HG03095 (cell line): Measurements from ENCODE around the gene SPI1.
A peak's percentile ranks its signal among the peaks of the same experiment; 100 is the strongest.

Source experiments
- ATAC-seq: cut with Tn5 transposase; IDR thresholded peaks from one replicate; pipeline ENCODE4 v1.9.1; 2021; ENCODE audit warnings: moderate library complexity; ENCODE audit not compliant: unreplicated experiment

The SPI1 gene

DNA sequence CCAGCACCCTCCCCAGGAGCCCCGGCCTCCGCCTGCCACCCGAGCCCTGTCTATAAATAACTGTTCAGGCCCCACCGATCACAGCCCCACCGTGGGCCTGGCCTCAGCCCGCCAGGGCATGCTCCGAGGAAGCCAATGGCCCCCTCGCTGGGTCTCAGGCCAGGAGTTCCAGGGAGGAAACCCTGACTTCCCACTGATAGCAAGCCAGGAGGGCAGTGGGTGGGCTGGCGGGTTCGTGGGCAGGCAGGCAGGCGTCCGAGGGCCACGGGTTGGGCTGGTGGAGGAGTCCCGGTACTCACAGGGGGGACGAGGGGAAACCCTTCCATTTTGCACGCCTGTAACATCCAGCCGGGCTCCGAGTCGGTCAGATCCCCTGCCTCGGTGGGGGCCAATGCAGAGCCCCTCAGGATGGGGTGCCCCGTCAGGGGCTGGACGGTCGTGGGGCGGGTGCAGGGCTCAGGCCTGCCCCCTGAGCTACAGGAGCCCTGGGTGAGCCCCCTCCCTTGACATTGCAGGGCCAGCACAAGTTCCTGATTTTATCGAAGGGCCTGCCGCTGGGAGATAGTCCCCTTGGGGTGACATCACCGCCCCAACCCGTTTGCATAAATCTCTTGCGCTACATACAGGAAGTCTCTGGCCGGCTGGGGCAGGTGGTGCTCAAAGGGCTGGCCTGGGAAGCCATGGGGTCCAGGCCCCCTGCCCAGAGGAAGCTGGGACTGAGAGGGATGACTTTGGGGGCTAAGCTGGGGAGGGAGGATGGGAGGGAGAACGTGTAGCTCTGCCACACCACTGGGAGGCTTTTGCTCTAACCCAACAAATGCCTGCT lies at the start of gene SPI1:
SPI1 (minus strand) TSS at position 538 of the 826 bp plus-strand sequence; CDS start at position 344, 194 bp downstream.
- ATAC-seq, result peak; percentile 84

DNA sequence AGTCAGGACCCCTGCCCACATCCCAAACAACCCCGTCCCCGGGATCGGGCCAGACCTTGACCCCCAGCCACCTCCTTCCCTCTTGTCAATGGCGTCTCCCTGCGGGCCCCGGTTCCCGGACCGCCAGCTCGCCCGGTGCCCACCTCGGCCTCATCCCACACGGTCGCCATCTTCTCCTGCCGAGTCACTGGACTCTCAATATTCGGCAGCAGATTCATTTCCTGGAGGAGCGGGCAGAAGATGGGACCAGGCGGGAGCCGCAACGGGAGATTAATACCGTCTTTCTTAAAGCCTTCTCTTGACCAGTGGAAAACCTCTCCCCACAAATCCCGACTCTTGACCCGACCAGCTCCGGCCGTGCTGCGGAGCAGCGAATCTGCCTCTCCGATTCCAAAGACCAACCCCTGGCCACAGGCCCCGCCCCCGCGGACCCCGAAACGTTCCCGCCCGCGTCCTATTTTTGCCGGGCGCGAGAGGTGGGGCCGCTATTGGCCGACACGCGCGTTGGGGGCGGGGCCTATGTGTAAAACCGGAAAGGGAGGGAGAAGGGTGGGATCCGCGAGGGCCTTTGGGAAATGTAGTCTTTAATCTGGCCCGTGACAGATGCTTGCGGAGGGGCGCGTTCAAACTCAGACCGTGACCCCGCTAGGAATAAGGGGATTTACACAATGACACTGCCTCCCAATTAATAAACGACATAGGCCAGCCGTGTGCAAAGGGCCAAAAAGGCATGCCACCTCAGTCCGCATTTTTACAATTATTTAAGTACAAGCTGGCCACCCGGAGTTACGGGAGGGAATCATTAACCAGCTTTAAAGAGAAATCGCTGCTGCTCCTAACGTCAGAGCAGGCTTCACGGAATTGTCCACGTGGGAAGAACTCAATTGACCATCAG lies 48.0 kb upstream of the SPI1 start, which contains the start of gene PSMC3:
PSMC3 (minus strand) TSS at position 378 of the 895 bp plus-strand sequence; CDS start at position 218, 160 bp downstream.
- peak; percentile 88 for ATAC-seq

DNA sequence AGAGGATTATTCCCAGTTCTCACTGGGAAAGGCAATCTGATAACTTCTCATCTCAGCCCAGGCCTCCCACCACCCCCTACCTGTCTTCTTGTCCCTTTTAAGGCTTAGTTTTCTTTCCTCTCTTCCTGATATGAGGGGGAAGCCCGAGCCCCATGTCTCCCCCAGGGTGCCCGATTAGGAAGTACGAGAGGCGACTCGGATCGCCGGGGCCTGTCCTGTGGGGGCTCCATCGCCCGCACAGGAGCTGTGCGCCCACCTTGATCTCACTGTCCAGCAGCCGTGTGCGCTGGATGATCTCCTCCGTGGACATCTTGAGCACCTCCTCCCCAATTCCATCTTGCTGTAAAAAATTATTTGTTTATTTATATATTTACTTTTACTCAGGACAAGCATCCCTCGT lies 47.3 kb upstream of the SPI1 start:
- no peak for ATAC-seq

DNA sequence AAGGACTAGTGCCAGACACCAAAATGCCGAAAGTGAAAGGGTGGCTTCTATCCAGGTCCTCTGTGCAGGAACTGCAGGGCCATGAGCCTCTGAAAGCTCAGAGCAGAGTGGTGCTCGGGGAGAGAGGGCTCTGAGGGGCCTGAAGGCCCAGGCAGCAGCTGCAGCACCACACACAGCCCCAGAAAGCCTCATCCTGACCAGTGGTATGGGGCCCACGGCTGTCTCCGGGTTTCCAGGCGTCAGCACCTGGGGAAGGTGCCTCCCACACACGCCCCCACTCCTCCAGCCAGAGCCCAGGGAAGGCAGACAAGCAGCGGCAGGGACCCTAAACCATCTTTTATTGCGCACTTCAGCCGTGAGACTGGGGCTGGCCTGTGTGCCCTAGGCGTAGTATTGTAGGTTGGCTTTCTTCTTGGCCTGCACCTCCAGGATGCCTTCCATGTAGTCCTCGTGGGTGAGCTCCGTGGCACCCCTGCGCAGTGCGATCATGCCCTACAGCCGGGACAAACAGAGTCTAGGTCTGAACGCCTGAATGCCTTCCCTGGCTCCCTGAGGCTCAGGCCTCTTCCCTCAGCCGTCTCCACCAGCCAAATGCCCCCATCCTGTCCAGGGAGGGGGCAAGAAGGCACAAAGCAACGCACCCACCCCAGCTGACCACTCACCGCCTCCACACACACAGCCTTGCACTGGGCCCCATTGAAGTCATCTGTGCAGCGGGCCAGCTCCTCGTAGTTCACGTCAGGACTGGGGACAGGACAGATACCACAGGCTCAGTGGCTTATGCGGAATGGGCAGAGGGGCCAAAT lies 40.3 kb upstream of the SPI1 start:
- no peak for ATAC-seq

DNA sequence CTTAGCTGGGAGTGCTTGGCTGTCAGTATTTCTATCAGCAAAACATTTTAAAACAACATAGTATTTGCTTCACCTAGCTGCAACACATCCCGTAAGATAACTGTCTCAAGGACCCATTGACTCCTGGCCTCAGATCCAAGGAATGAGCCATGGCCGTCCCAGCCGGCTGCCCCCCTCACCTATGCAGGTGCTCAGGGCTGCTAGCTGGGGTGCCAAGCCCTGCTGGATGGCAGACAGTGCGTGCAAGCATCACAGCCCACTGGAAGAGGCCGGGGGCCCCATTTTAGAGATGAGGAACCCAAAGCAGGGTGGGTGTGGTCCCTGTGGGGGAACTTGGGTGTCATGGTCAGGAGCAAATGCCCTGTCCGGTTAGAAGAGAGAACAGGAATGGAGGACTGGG lies 39.4 kb upstream of the SPI1 start:
- no peak for ATAC-seq

DNA sequence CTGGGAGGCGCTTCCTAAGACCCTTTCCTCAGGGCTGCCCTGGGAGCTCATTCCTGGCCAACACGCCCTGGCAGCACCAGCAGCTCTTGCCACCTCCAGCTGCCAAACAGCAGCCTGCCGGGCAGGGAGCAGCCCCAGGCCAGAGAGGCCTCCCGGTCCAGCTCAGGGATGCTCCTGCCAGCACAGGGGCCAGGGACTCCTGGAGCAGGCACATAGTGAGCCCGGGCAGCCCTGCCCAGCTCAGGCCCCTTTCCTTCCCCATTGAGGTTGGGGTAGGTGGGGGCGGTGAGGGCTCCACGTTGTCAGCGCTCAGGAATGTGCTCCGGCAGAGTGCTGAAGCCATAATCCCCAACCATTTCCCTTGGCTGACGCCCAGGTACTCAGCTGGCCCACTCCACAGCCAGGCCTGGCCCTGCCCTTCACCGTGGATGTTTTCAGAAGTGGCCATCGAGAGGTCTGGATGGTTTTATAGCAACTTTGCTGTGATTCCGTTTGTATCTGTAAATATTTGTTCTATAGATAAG lies 37.7 kb upstream of the SPI1 start:
- no peak for ATAC-seq

DNA sequence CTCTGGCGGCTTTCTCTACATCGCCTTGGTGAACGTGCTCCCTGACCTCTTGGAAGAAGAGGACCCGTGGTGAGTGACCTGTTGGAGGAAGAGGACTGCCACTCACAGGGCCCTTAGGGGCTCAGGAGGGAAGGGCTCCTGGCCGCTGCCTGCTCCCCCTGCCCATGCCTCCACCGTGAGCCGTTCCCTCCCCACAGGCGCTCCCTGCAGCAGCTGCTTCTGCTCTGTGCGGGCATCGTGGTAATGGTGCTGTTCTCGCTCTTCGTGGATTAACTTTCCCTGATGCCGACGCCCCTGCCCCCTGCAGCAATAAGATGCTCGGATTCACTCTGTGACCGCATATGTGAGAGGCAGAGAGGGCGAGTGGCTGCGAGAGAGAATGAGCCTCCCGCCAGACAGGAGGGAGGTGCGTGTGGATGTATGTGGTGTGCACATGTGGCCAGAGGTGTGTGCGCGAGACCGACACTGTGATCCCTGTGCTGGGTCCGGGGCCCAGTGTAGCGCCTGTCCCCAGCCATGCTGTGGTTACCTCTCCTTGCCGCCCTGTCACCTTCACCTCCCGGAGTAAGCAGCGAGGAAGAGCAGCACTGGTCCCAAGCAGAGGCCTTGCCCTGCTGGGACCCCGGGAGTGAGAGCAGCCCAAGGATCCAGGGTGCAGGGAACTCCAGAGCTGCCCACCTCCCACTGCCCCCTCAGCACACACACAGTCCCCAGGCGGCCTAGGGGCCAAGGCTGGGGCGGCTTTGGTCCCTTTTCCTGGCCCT lies 36.9 kb upstream of the SPI1 start:
- no peak for ATAC-seq

DNA sequence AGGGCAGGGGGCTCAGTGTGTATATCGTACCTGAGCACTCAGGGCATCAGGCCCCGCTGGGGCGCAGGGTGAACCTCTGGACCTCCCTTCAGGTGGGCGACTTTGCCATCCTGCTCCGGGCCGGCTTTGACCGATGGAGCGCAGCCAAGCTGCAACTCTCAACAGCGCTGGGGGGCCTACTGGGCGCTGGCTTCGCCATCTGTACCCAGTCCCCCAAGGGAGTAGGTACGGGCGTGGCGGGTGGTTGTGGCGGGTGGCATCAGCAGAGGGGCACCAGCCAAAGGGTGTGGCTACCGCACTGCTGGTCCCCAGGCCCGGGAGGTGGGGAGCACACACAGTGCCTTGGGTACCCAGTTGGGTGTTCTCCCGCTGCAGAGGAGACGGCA lies 36.3 kb upstream of the SPI1 start:
- no peak for ATAC-seq

DNA sequence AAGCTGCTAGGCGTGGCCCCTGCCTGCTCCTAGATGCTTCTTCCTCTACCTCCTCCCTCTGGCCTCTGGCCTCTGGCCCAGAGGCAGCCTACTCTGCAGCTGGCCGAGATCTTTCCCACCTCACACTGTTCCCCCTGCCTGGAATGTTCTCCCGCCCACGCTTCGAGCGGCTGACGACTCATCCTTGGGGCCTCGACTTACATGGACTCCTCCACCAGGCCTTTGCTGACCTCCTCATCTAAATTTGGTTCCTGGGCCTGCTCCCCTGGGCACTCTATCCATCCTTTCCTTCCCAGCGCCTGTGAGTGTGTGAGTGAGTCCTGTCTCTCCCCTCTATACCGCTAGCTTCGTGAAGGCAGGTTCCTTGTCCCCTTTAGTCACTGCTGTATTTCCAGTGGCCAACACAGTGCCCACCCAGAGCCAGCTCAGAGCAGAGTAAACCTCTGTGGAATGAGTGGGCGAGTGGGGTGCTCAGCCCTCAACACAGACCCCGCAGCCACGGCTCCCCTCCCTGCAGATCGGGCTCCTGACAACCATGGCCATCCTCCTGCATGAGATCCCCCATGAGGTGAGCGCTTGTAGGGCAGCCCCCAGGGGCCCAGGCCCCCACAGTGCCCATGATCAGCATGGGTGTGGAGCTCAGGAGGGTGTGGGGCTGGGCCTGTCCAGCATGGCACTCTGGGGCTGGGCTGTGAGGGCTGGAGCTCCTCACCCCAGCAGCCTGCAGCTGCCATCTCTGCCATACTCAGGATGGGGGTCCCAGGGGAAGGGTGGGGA lies 35.7 kb upstream of the SPI1 start:
- ATAC-seq, result no peak

DNA sequence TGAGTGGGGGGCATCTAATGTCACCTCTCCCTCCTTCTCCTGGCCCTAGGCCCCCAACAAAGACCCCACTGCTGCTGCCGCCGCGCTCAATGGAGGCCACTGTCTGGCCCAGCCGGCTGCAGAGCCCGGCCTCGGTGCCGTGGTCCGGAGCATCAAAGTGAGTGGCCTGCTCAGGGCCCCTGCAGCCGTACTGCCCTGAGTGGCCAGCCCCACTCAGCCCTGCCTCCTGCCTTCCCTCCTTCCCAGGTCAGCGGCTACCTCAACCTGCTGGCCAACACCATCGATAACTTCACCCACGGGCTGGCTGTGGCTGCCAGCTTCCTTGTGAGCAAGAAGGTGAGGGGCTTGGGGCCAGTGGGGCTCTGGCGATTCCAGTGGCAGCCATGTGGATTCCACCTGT lies 35.0 kb upstream of the SPI1 start:
- no peak for ATAC-seq

DNA sequence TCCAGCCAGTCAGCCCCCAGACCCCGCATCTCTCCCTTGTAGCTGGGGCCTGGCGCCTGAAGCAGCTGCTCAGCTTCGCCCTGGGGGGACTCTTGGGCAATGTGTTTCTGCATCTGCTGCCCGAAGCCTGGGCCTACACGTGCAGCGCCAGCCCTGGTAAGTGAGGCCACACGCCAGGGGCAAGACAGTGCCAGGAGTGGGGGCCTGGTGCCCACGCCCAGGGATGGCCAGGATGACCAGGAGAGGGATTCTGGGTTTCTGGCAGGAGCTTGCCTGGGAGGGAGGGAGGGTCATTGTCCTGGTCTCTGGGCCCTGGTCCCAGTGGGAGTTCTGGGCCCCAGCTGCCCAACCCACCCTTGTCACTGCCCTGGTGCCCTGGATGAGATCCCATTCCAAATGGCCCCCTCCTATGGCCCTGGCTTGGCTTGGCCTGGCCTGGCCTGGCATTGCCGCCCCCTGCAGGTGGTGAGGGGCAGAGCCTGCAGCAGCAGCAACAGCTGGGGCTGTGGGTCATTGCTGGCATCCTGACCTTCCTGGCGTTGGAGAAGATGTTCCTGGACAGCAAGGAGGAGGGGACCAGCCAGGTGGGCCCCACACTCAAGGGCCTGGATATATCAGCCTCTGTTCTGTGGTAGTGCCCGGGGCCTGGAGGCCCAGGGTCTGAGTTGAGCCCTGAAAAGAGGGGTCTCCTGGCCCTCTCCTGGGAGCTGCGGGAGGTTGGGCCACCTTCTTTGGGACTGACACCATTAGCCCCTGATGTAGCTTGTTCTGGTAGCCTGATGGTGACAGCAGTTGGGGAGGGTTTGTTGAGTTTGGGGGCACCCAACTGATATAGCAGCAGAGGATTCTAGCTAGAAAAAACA lies 33.8 kb upstream of the SPI1 start:
- no peak for ATAC-seq

DNA sequence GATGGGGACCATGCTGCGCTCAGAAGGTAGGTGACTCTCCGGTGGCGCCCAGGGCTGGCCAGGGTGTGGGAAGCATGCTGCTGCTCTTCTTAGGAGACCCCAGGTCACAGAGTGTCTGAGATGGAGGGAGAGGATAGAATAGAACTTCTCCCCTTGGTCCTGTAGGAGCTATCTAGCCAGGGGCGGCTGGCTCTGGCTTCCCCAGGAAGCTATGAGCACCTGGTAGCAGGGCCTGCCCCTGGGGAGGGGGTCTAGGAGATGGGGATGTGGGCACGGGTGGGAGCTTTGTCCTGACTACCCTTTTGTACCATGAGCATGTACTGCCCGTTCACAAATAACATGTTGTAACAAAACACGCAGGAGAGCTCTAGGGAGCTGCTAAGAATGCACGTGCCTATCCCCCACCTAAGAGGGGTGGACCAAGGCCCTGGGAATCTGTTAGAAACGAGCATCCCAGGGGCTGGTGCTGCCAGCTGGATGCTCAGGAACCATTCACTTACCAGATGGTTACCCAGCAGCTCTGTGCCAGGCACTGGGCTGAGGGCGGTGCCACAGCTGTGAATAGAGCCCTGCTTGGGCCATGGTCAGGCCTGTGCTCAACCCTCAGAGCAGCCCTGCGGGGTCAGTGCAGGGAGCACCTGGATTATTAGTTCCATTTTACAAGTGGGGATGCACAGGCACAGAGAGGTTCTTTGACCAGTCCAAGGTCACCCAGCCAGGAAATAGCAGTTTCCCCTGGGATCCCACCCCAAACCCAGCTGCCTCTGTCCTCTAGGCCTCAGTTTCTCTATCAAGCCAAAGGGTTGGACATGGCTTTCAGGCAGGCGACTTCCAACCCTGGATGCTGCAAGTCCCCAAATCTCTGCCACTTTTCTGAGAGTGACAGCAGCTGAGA lies 32.3 kb upstream of the SPI1 start:
- ATAC-seq, result no peak

DNA sequence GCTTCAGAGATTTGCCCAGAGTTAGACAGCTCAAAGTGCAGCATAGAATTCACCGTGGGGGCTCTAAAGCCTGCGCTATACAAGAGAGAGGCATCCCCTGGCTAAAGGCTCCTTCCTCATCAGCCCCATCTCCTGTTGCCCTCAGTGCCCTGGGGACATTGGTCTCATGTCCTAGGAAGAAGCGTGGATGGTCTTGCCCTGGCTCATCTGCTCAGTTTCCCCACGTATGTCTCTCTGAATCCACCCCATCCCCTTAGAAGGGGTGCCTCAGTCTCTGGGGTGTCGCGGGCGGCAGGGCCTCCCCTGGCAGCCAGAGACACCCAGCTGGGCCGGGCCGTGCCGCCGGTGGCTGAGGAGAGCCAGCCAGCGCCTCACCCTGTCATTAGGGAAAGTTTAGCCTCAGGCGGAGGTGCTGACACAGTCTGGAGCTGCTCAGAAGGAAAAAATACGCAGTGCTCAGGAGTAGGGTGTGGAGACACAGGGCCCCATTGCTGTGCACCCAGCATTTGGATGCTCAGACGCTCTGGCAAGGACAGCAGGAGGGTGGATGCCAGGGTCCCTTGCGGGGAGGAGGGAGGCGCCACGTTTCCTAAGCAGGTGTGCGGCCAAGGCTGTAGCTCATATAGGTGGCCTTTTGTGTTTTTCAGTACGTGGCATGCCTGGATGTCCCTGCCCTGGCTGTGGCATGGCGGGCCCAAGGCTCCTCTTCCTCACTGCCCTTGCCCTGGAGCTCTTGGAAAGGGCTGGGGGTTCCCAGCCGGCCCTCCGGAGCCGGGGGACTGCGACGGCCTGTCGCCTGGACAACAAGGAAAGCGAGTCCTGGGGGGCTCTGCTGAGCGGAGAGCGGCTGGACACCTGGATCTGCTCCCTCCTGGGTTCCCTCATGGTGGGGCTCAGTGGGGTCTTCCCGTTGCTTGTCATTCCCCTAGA lies 31.4 kb upstream of the SPI1 start:
- ATAC-seq, result no peak

DNA sequence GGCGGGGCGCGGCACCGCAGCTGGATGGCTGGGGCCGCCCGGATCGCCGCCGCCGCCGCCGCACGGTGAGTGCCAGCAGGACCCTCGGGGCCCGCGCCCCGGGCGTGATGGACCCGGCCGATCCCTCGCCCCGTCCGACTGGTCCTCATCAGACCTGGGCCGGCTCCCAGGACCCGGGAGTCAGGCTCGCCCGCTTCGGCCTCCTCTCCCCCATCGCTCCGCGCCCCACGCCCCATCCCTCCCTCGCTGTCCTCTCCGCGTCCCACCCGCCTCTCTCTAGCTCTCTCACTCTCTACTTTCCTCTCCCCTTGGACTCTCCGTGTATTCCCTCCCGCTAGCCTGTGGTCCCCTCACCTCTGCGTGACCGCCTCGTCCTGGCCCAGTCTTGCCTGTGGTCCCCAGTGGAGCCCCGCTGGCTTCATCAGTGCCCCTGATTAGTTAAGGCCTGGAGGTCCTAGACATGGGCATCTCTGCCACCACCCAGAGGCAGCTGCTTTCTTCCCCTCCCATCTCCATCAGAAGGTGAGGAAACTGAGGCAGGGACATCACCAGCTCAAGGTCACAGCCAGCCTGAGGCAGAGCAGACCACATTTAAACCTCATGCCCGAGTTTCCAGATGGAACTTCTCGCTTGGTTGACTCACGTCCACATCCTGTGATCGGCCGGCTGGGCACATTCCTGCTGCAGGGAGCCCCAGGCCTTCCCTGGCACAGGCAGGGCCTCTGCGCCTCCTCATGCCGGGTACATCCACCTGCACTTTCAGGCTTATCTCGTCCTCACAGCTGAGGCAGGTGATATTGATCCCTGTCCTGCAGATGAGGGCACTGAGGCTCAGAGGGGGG lies 30.5 kb upstream of the SPI1 start:
- no peak for ATAC-seq
